Measurements from ENCODE around the gene PCDHB1. TPM values are rescaled to one million over a fixed set of nuclear protein-coding genes. Genes with fewer than 3 reads are reported as not detected.

The PCDHB1 gene
- total RNA-seq (2021): 0.07 and 0.11 TPM in 2 replicates
- long read RNA-seq: 0 reads

GRCh38 chr5:141050622-141051520 is at the start of gene PCDHB1:
PCDHB1 (plus strand) TSS chr5:141051374; CDS start chr5:141051471, 97 bp downstream.
- H2BK120ac ChIP-seq (ENCODE audit: low read depth, low read length, poor library complexity, severe bottlenecking): no peak within 1 kb of the TSS
- no peak within 1 kb of the TSS for H2BK20ac ChIP-seq (ENCODE audit: low read depth, low read length, poor library complexity, severe bottlenecking)
- H3K56ac ChIP-seq (ENCODE audit: insufficient read length, low read depth, low read length): no peak within 1 kb of the TSS
- H3K9me3 ChIP-seq (ENCODE audit: control insufficient read depth, low read depth, low read length): no peaks in the 10 kb centered on the region
- no CpG with 5 or more reads among the region's 20 CpGs for WGBS (ENCODE audit: extremely low coverage, insufficient read length, low lambda C conversion rate)
- peak within 1 kb of the TSS in 2 of 3 experiments; percentile 24 to 62; a peak in 4 of 7 replicates for H3K27ac Mint-ChIP-seq
- no peak for TF ChIP-seq CTCF (conservative IDR thresholded peaks at IDR 0.05)
- H3K14ac ChIP-seq (ENCODE audit: insufficient read depth, low read length): no peak within 1 kb of the TSS
- H4K8ac ChIP-seq (replicated peaks; ENCODE audit: insufficient read length, low read depth, low read length): no peak within 1 kb of the TSS
- H3K27me3 ChIP-seq (ENCODE audit: insufficient read depth, low read length): peaks cover 3% of the 10 kb centered on the region; the same call in 1 of the 2 replicates
- H2BK15ac ChIP-seq (ENCODE audit: low read depth, low read length): no peak within 1 kb of the TSS
- no peaks in the 10 kb centered on the region for H3K36me3 Mint-ChIP-seq (ENCODE audit: insufficient read depth in 1 of 3, low read depth in 3 of 3)
- H3K79me2 ChIP-seq (ENCODE audit: insufficient read depth, low read length): no peaks in the 10 kb centered on the region
- H3K79me1 ChIP-seq (ENCODE audit: insufficient read depth, low read depth, low read length, poor library complexity, severe bottlenecking): no peaks in the 10 kb centered on the region
- peak within 1 kb of the TSS; percentile 21 for H3K9ac ChIP-seq (ENCODE audit: extremely low read depth, insufficient read length, low read length)
- H3T11ph ChIP-seq (ENCODE audit: low read length): no peak within 1 kb of the TSS
- H3K23ac ChIP-seq (ENCODE audit: insufficient read length, low read depth, low read length): no peak within 1 kb of the TSS
- peak within 1 kb of the TSS; percentile 98 for H2AFZ ChIP-seq (ENCODE audit: low read length)
- H3K4me2 ChIP-seq (ENCODE audit: insufficient read depth, insufficient read length, low read length): peak within 1 kb of the TSS; percentile 97
- H3K4me1 Mint-ChIP-seq: peaks cover 15% of the 10 kb centered on the region in 2 experiments
- H3K23me2 ChIP-seq (ENCODE audit: insufficient read length, low read depth, low read length, poor library complexity, severe bottlenecking): peaks cover 15% of the 10 kb centered on the region
- H3K4me3 Mint-ChIP-seq: peak within 1 kb of the TSS; percentile 76 to 83
- H3K9me3 Mint-ChIP-seq: no peaks in the 10 kb centered on the region
- no peaks in the 10 kb centered on the region for H4K20me1 ChIP-seq (ENCODE audit: control insufficient read depth, insufficient read depth, insufficient read length)
- peak within 1 kb of the TSS; percentile 19 for H3K18ac ChIP-seq (ENCODE audit: insufficient read length, low read depth, low read length)
- no peak within 1 kb of the TSS for H2AK5ac ChIP-seq (ENCODE audit: insufficient read length, low read length)
- H4K5ac ChIP-seq (ENCODE audit: insufficient read length, low read depth, low read length): no peak within 1 kb of the TSS
- DNase-seq: peak; percentile 64
- H3K4me1 ChIP-seq (ENCODE audit: insufficient read depth, low read length): peaks cover 3% of the 10 kb centered on the region; the same call in 1 of the 2 replicates
- H2BK12ac ChIP-seq (ENCODE audit: insufficient read length, low read depth, low read length): no peak within 1 kb of the TSS
- H3K4ac ChIP-seq (ENCODE audit: low read depth, low read length): no peak within 1 kb of the TSS
- H3K27ac ChIP-seq (ENCODE audit: insufficient read length, low read depth, low read length): no peak within 1 kb of the TSS
- H3K27me3 Mint-ChIP-seq (ENCODE audit: low read depth): peaks cover 63% of the 10 kb centered on the region
- no peak within 1 kb of the TSS for H4K91ac ChIP-seq (ENCODE audit: insufficient read length, low read depth, low read length)
- H2BK5ac ChIP-seq (ENCODE audit: insufficient read length, low read length): no peak within 1 kb of the TSS
